SJCRH30 (cell line): ENCODE data around the gene SGF29. TPM values are rescaled to one million over a fixed set of nuclear protein-coding genes. Genes with fewer than 3 reads are reported as not detected.
"Not testable (repeated sequence)": the region's sequence is repeated elsewhere in the genome, so short reads cannot be mapped to it uniquely, and the experiment has no call there.

Source experiments
- DNase-seq, 2 experiments: peaks; one replicate each; pipeline ENCODE4 v3.0.0-alpha.2; 2015 to 2020
- H3K27ac ChIP-seq: fragments of 250-450 bp; sonication (Bioruptor Pico); 2 replicates; pipeline ENCODE4 v1.5.1; 2020; ENCODE audit warnings: mild to moderate bottlenecking, moderate library complexity
- H3K27me3 ChIP-seq: fragments of 250-450 bp; sonication (Bioruptor Pico); 2 replicates; pipeline ENCODE4 v1.5.1; 2020; ENCODE audit warnings: mild to moderate bottlenecking, moderate library complexity
- H3K36me3 ChIP-seq: fragments of 250-450 bp; sonication (Bioruptor Pico); 2 replicates; pipeline ENCODE4 v1.5.1; 2020; ENCODE audit warnings: mild to moderate bottlenecking, moderate library complexity
- H3K4me1 ChIP-seq: fragments of 250-450 bp; sonication (Bioruptor Pico); 2 replicates; pipeline ENCODE4 v1.5.1; 2020; ENCODE audit warnings: mild to moderate bottlenecking, moderate library complexity
- H3K4me3 ChIP-seq: fragments of 250-450 bp; sonication (Bioruptor Pico); 2 replicates; pipeline ENCODE4 v1.5.1; 2020; ENCODE audit warnings: mild to moderate bottlenecking, moderate library complexity
- H3K9me3 ChIP-seq: fragments of 250-450 bp; sonication (Bioruptor Pico); replicated peaks from 2 replicates; pipeline ENCODE4 v1.5.1; 2020; ENCODE audit warnings: mild to moderate bottlenecking, moderate library complexity
- total RNA-seq: library from RNA; depleted of rRNA; stranded (reverse); fragments of >200 nt; shearing (Covaris generic); gene quantifications from 2 replicates; pipeline ENCODE4 v1.2.3, GENCODE V29; 2014

The SGF29 gene
- total RNA-seq, 1 experiment from 2014 or later, result 14.4 TPM

GRCh38 chr16:28606291-28607115, 52.8 kb downstream of the SGF29 start:
- Histone ChIP-seq H3K27ac (no peak overlapping the region), H3K4me1 (no peaks in the 10 kb centered on the region), H3K27me3 (no peaks in the 10 kb centered on the region), H3K36me3 (no peaks in the 10 kb centered on the region), H3K4me3 (no peak overlapping the region), H3K9me3 (no peaks in the 10 kb centered on the region)
- no peak for DNase-seq

- no peak overlapping the region for H3K4me3 ChIP-seq
- no peak overlapping the region for H3K27ac ChIP-seq
- H3K27me3 ChIP-seq, result no peaks in the 10 kb centered on the region
- H3K4me1 ChIP-seq, result no peaks in the 10 kb centered on the region
- no peak for DNase-seq
- H3K9me3 ChIP-seq, result no peaks in the 10 kb centered on the region
- no peaks in the 10 kb centered on the region for H3K36me3 ChIP-seq
These were observed 53.5 kb downstream of the SGF29 start for GRCh38 chr16:28607116-28607623.

GRCh38 chr16:28607681-28608495, 54.2 kb downstream of the SGF29 start:
- DNase-seq, H3K27me3 ChIP-seq, H3K9me3 ChIP-seq, H3K27ac ChIP-seq, H3K4me3 ChIP-seq, H3K36me3 ChIP-seq, H3K4me1 ChIP-seq: not testable (repeated sequence)

GRCh38 chr16:28608496-28608808, 54.7 kb downstream of the SGF29 start:
- H3K9me3 ChIP-seq, H3K4me3 ChIP-seq, H3K4me1 ChIP-seq, H3K27me3 ChIP-seq, H3K36me3 ChIP-seq, H3K27ac ChIP-seq, DNase-seq: not testable (repeated sequence)

- H3K9me3 ChIP-seq, H3K4me1 ChIP-seq, DNase-seq, H3K27ac ChIP-seq, H3K4me3 ChIP-seq, H3K27me3 ChIP-seq, H3K36me3 ChIP-seq: not testable (repeated sequence)
These were observed 55.3 kb downstream of the SGF29 start for GRCh38 chr16:28608867-28609596.

GRCh38 chr16:28609631-28610594, 56.2 kb downstream of the SGF29 start, which contains the start of gene SULT1A1:
Gene SULT1A1, minus strand, starts transcription at chr16:28610044. Its CDS starts 1,189 bp downstream, at chr16:28608855.
- H3K27ac ChIP-seq, result no peak within 1 kb of the TSS
- no peaks in the 10 kb centered on the region for H3K9me3 ChIP-seq
- H3K4me3 ChIP-seq, result no peak within 1 kb of the TSS; the same call in 1 of the 2 replicates
- no peaks in the 10 kb centered on the region for H3K36me3 ChIP-seq
- peak in 1 of 2 experiments; percentile 33 for DNase-seq
- H3K4me1 ChIP-seq, result no peaks in the 10 kb centered on the region
- H3K27me3 ChIP-seq, result no peaks in the 10 kb centered on the region

GRCh38 chr16:28610595-28611191, 57.0 kb downstream of the SGF29 start:
- no peaks in the 10 kb centered on the region for H3K36me3 ChIP-seq
- H3K27ac ChIP-seq, result no peak overlapping the region
- no peaks in the 10 kb centered on the region for H3K9me3 ChIP-seq
- H3K4me3 ChIP-seq, result no peak overlapping the region
- H3K27me3 ChIP-seq, result no peaks in the 10 kb centered on the region
- no peaks in the 10 kb centered on the region for H3K4me1 ChIP-seq
- no peak for DNase-seq

- not testable (repeated sequence) for H3K9me3 ChIP-seq, H3K27ac ChIP-seq, H3K36me3 ChIP-seq, H3K27me3 ChIP-seq, H3K4me1 ChIP-seq, DNase-seq, H3K4me3 ChIP-seq
These were observed 58.9 kb downstream of the SGF29 start for GRCh38 chr16:28612359-28613280.

GRCh38 chr16:28613912-28614311, 60.2 kb downstream of the SGF29 start:
- not testable (repeated sequence) for H3K4me1 ChIP-seq, DNase-seq, H3K27me3 ChIP-seq, H3K27ac ChIP-seq, H3K36me3 ChIP-seq, H3K9me3 ChIP-seq, H3K4me3 ChIP-seq

- DNase-seq, H3K4me3 ChIP-seq, H3K4me1 ChIP-seq, H3K9me3 ChIP-seq, H3K27me3 ChIP-seq, H3K27ac ChIP-seq, H3K36me3 ChIP-seq: not testable (repeated sequence)
These were observed 60.8 kb downstream of the SGF29 start for GRCh38 chr16:28614561-28614960.

- not testable (repeated sequence) for H3K9me3 ChIP-seq, H3K27me3 ChIP-seq, H3K4me3 ChIP-seq, H3K27ac ChIP-seq, H3K36me3 ChIP-seq, H3K4me1 ChIP-seq
- peak; percentile 51 to 56 for DNase-seq
These were observed 61.9 kb downstream of the SGF29 start for GRCh38 chr16:28615486-28616223.

- not testable (repeated sequence) for H3K4me3 ChIP-seq, H3K9me3 ChIP-seq, DNase-seq, H3K36me3 ChIP-seq, H3K27me3 ChIP-seq, H3K4me1 ChIP-seq, H3K27ac ChIP-seq
These were observed 62.5 kb downstream of the SGF29 start for GRCh38 chr16:28616224-28616577.
